ENCODE results near the gene CYP26C1. TPM values are rescaled to one million over a fixed set of nuclear protein-coding genes. Genes with fewer than 3 reads are reported as not detected.
"Not testable (repeated sequence)": the region's sequence is repeated elsewhere in the genome, so short reads cannot be mapped to it uniquely, and the experiment has no call there.

The CYP26C1 gene
- total RNA-seq, 1 donor from 2014 or later = 0.65 TPM

DNA sequence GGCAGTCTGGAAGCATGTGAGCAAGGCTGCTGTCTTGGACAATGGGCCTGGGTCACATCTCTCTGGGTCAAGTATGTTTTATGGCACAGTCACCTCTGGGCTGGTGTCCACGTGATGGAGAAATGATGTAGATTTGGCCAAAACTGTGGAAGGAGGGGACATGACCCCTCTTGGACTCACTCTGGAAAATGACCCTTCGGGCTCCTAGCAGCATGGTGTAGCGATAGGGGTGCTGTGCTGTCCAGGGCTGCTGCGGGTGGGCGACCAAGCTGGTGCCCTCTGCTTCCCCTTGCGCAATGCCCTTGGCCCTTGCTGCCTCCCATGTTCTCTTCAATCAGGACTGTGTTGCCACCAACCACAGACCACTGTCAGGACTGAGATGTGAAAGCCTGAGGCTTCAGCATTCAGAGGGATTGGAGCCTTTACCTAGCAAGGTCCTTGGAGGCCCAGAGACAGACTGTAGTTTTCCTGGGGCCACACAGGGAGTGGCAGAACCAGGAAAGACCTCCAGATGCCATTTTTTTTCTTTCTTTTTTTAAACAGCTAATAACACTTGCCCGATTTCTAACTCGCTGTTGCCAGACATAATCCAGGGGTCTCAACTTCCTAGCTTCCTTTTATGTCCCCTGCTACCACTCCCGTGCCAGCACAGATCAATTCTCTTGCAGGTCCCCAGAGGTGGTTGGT is 19.2 kb downstream of the CYP26C1 start:
- DNase-seq (ENCODE audit: low read depth) = no peak

DNA sequence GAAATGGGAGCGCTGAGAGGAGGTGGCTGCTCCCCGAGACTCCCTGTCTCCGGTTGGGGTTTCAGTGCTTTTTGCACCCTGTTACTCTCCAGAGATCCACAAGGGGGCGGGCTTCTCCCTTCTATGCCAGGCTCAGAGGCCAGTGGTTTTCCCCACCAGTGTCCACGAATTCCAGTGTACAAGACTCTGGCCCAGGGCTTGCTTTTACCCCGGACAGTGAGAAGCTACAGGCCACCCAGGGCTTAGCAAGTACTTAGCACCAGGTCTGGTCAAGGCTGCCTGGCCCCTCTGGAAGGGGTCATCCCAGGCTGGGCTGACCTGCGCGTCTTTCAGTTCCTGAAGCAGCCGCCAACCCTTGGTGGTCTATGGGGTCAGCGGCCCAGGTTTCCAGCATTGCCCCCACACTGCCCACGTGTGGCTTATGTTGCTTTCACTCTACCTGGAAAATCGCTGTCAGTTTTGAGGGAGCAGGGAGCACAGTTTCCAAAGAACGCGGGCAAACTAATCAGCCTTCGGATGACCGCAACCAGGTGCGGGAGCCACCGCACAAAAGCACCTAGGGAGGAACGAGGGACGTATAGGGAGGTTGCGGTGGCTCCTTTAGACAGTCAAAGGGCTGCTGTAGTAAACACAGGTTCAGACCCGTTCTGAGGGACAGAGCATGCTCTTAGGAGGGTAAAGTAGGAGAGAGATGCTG is 19.9 kb downstream of the CYP26C1 start:
- DNase-seq (ENCODE audit: low read depth) = peak; percentile 23

DNA sequence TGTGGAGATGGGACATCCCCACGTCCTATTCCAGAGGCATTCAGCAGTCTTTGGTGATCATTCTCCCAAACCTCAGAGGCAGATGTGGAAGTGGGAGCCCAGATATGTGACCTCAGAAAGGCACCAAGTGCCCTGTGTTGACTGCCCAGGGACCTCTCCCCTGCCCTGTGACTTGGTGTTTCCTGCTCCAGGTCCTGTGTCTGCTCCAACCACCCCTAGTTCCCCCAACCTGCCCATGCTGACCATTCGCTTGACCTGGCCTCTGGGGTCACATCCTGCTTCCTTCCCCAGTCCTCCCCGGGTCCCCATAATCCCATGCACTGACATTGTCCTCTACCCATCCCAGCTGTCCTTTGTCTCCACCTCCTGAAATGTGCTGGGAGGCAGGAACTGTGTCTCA is 20.7 kb downstream of the CYP26C1 start:
- no peak for DNase-seq (ENCODE audit: low read depth)

DNA sequence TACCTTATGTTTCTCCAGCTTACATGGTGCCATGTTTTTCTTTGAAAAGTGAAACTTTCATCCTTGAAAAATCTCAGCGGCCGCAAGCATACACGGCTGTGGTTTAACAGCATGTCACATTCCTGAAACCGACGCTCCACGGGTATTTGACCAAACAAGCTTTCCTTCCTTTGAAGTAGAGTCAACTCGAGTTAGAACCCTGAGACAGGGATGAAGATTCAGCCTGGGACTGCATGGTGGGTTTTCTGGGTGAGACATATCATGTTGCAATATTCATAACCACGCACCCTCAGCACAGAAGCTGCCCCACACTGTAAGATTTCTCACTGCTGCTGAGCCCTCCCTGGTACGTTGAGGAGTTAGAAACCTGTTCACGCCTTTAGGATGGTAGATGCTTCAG is 21.2 kb downstream of the CYP26C1 start:
- DNase-seq (ENCODE audit: low read depth) = peak; percentile 60

DNA sequence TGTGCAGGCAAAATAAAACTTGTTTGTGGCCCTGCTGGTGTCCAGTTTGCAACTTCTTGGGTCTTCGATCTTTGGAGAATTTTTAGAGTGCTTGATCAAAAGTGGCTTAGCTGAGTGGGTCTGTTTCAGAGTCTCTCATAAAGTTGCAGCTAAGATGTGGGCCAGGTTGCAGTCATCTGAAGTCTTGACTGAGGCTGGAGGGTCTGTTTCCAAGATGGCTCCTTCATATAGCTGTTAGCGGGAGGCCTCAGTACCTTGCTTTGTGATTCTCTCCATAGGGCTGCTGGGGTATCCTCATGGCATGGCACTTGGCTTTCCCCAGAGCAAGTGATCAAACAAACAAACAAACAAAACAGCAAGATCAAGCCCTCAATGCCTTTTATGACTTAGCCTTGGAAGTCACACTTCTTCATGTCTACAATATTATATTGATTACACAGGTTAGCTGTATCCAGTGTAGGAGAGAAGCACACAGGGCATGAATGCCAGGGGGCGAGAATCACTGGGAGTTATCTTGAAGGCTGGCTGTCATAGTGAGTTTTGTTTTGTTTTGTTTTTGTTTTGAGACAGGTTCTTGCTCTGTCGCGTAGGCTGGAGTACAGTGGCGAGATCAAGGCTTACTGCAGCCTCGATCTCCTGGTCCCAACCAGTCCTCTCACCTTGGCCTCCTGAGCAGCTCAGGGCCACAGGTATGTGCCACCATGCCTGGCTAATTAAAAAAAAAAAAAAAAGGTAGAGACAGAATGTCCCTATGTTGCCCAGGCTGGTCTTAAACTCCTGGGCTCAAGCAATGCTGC is 23.3 kb downstream of the CYP26C1 start:
- DNase-seq (ENCODE audit: low read depth) = no peak

DNA sequence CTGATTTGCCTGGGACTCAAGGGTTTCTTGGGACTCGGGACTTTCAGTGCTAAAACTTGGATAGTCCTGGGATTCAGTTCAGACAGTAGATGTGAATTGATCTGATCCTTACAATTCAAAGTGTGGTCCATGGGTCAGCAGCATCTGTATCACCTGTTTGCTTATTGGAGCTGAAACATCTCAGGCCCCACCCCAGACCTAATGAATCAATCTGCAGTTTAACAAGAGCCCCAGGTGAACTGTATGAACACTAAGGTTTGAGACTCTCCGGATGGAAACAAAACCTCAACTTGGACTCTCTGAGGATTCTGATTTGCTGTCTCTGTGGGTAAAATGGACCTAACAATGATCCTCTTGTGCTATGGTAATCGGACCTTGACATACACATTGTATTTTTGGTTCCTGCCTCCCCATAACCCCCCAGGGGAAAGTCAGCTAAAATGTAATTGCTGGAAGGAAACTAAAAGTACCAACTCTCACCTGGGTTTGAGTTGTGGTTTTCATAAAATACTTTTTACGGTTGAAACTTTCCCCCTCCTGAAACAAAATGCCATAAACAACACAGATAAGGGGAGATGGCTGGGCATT is 24.8 kb downstream of the CYP26C1 start:
- DNase-seq (ENCODE audit: low read depth) = no peak

DNA sequence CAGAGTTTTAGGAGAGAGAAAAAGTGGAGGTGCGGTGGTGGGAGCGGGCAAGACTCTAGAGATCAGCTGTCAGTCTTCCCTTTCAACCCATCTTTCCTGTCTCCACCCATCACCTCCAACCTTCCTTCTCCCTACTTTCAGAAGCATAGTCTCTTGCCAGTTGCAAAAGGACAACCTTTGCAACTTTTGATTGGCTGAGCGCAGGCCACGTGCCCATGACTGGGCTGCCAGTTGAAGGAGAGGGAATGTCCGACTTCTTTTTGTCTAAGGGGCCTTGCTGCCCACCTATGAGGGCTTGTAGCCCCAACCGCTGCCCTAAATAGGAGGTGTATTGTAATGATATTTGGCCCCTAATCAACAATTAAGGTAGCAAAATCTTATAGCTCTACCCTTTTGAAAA is 25.7 kb downstream of the CYP26C1 start:
- DNase-seq (ENCODE audit: low read depth) = no peak

DNA sequence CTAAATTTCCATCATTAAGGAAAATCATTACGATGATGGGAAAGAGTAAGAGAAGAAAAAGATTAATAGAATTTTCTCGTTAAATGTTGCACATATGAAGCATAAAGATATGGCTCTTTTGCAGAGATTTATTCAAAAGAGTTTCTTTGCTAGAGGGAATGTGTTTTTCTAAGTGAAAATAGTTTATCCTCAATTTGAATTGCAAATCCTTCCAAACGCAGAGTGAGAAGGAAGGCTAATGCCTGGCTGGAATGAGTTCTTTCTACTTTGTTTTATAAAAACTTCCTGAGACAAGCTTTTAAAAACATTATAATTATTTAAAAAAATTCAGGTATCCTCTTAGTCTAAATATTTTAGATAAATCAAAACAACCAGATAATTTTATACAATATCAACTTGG is 27.2 kb downstream of the CYP26C1 start:
- no peak for DNase-seq (ENCODE audit: low read depth)

DNA sequence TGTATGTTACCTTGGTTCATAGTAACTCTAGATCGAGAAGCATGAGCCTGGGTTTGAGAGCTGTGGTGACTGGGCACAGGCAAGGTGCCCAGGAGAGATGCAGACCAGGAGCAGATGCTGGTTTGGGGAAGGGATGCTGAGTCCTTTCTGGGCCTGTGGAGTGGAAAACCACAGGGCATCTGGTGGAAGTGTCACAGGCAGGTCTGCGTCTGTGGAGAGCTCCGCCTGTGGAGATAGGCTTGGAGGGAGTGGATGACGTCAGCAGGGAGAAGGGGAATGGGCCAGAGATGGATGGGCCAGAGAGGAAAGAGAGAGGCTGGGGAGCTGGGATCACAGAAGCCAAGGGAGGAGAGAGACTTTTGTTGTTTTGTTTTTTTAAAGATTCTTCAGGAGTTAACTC is 27.9 kb downstream of the CYP26C1 start:
- DNase-seq (ENCODE audit: low read depth) = no peak

DNA sequence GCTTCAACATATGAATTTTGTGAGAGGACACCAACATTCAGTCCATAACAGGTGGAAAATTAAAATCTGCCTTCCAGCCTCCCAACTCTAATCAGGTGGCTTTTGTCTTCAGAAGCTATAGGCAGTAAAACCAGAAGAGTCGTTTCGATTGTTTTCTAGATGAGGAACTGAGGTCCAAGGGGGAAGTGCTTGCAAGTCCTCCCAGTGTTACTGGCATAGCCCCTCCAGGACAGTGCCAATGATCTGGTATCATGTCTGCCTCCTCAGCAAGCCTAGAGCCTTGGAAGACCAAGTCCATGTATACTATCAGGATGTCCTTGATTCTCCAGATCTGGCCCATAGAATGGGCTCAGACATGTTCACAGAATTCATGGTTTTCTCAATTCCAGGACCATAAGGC is 30.0 kb downstream of the CYP26C1 start:
- no peak for DNase-seq (ENCODE audit: low read depth)

DNA sequence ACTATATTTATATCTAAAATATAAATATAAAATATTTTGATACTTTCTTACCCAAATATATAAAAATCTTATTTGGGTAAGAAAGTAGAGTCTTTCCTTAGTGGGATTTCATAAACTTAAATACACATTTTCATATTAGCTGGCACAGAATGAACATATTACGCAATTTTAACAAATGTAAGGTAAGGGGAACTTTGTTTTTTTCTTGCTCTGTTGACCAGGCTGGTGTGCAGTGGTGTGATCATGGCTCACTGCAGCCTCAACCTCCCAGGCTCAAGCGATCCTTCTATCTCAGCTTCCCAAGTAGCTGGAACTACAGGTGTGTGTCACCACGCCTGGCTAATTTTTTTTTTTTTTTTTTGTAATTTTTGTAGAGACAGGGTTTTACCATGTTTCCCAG is 31.4 kb downstream of the CYP26C1 start:
- no peak for DNase-seq (ENCODE audit: low read depth)

DNA sequence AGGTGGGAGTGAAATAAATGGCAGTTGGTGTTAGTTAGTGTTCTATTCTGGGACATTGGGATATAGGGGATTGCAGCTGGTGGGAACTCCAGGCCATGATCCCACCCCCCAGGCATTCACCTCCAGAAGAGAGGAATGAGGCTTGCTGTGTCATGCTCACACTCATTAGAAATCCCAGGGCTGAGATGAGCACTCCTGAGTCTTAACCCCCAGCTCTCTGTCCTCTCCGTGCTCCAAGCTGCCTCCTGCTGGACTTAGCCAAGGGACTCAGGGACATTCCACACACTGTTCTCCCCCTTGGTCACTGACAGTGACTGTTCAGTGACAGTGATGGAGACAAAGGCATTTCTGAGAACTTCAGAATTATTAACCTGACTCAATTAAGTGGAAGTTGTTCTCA is 34.6 kb downstream of the CYP26C1 start:
- no peak for DNase-seq (ENCODE audit: low read depth)

DNA sequence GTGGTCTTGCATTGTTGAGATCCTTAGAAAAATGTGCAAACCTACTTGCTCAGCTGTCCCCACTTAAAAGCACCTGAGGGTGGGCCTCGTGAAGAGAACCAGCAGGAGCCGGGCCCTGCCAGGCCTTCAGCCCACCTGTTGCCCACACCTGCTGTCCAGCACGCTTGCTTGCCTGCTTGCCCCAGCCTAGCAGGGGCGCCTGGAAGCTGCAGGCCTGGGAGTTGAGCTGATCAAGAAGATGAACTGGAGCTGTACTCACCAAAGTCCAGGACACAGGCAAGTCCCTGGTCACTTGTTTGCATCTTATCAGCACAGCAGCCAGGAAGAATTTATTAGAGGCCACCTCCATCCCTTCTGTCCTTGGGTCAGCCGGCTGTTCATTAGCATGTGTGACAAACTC is 36.3 kb downstream of the CYP26C1 start:
- DNase-seq (ENCODE audit: low read depth) = no peak

DNA sequence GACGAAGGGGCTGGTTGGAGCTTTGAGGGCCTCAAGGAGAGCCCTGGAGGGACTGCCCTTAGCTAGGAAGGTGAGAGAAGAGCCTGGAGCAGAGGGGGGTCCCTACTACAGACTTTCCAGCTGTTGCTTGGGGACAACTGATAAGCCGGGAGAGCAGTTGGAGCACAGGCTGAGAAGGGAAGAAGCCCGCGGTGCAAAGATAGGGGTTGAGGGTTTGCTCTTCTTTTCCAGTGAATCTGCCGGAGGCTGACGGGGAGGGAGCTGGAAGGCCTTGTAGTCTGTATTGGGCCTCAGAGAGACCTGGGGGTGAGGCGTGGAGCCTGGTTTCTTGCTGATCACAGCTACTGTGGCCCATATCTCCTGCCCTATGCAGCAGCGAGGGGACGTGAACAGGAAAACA is 36.8 kb downstream of the CYP26C1 start:
- no peak for DNase-seq (ENCODE audit: low read depth)

DNA sequence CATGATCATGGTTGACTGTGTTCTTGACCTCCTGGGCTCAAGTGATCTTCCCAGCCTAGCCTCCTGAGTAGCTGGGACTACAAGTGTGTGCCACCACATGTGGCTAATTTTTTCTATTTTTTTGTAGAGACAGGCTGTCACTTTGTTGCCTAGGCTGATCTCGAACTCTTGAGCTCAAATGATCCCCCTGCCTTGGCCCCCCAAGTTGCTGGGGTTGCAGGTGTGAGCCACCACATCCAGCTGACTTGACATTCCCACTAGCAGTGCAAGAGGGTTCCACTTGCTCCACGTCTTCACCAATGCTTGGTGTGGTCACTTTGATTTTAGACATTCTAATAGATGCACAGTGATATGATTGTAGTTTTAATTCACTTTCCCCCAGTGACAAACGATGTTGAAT is 38.2 kb downstream of the CYP26C1 start:
- DNase-seq (ENCODE audit: low read depth) = no peak

DNA sequence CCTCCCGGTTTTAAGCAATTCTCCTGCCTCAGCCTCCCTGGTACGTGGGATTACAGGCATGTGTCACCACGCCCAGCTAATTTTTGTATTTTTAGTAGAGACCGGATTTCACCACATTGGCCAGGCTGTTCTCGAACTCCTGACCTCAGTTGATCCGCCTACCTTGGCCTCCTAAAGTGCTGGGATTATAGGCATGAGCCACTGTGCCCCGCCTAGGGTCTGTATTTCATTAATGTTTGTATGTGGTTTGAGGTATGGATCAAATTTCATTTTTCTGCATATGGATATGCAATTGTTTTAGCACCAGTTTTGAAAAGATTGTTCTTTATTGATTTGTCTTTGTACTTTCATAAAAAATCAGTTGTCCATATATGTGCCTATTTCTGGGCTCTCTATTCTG is 39.1 kb downstream of the CYP26C1 start:
- no peak for DNase-seq (ENCODE audit: low read depth)

DNA sequence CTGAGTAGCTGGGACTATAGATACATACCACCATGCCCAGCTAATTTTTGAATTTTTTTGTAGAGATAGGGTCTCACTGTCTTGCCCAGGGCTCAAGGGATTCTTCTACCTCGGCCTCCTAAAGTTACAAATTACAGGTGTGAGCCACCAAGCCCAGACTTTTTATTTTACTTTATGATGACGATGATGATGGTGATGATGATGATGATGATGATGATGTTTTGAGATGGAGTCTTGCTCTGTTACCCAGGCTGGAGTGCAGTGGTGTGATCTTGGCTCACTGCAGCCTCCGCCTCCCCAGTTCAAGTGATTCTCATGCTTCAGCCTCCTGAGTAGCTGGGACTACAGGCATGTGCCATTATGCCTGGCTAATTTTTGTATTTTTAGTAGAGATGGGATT is 40.5 kb downstream of the CYP26C1 start:
- DNase-seq (ENCODE audit: low read depth) = not testable (repeated sequence)

DNA sequence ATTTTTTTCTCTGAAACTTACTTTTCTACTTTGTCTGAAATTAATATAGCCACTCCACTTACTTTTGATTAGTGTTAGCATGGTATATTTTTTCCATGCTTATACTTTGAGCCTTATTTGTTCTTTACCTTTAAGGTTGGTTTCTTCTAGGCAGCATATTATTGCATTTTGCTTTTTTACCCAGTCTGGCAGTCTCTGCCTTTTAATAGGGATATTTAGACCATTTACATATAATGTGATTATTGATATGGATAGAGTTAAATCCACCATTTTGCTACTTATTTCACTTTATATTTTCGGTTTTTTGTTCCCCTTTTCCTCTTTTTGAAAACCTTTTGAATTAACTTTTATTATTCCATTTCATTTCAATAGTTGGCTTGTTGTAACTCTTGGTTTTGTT is 43.4 kb downstream of the CYP26C1 start:
- no peak for DNase-seq (ENCODE audit: low read depth)

DNA sequence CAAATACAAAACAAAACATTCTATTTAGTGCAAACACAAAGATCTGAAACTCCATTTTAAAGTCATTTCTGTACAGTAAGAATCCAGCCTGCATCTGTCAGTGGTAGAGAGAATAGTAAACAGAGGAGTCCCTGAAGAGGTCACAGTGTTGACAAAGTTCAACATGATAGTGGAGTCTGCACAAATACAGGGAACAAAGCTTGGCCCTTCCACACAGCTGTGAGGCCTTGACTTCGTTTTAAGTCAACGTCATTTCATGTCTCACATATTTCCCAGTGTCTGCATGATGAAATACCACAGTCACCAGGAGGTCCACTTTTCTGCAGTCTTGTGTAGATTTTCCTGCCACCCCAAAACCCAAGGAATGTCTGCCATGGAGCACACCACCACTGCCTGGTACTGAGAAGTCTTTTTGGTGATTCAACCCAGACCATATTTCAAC is 46.1 kb downstream of the CYP26C1 start:
- DNase-seq (ENCODE audit: low read depth) = no peak

DNA sequence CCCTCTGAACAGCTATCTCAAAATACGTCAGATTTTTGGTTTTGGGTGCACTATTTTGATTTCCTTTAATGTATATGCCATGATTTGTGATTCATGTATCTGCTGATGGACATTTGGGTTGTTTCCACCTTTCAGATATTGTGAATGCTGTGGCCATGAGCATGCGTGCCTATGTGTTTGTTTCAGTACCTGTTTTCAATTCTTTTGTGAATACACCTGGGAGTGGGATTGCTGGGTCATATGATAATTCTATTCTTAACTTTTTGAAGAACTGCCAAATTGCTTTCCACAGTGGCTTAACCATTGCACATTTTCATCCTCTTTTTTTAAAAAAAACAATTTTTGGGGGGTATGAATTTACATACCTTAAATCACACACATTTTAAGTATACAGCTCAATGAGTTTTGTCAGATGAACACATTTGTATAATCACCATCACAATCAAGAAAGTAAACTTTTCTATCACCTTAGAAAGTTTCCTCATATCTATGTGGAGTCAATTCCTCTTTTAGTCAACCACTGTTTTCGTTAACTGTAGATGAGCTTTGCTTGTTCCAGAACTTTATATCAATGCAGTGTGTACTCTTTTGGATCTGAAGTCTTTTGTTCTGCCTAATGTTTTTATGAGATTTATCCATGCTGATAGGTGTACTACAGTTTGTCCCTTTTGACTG is 50.0 kb downstream of the CYP26C1 start:
- DNase-seq (ENCODE audit: low read depth) = no peak

DNA sequence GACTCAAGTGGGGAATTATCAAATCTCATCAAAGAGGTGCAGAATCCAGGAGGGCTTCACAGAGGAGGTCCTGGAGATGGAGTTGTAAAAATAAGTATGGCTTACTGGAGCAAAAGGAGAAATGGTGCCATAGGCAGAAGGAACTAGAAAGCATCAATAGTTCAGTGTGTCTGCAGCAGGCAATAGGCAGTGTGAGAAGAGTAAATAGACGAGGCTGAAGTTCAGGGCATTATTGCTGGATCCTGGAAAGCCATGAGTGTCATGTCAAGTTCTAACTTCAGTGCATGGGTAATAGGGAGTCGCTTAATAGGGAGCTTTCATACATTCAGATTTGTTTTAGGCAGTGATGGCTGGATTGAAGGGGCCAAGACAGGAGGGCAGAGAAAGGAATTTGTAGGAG is 52.4 kb downstream of the CYP26C1 start:
- no peak for DNase-seq (ENCODE audit: low read depth)

Measured in renal cortical epithelial cell (primary cell).